ENCODE data around the gene BABAM2.

- TF ChIP-seq EZH2phosphoT487 (IDR thresholded peaks at IDR 0.05; ENCODE audit: insufficient read depth, low read depth) (no peak), EZH2 (IDR thresholded peaks at IDR 0.05; ENCODE audit: insufficient read depth, poor library complexity, severe bottlenecking) (no peak)
Measured at GRCh38 chr2:28021898-28022297, 131.4 kb downstream of the BABAM2 start.
